DOHH2 (cell line): ENCODE data around the gene SMIM23.

Experiments
- H3F3A ChIP-seq: fragments of 200-600 bp; sonication (generic), shearing (Covaris generic); 2 replicates; pipeline ENCODE4 v1.6.0; 2016; ENCODE audit warnings: antibody characterized with exemption, mild to moderate bottlenecking; ENCODE audit not compliant: control insufficient read depth, insufficient read depth
- H3K27ac ChIP-seq: fragments of 200-600 bp; sonication (generic); 2 replicates; pipeline ENCODE4 v1.5.1; 2014; ENCODE audit warnings: low read depth, mild to moderate bottlenecking, low read length, moderate library complexity
- H3K27me3 ChIP-seq: fragments of 200-600 bp; sonication (generic); 2 replicates; pipeline ENCODE4 v1.6.1; 2014; ENCODE audit warnings: mild to moderate bottlenecking, low read length, mixed read lengths; ENCODE audit not compliant: control insufficient read depth
- H3K36me3 ChIP-seq: fragments of 200-600 bp; sonication (generic); 2 replicates; pipeline ENCODE4 v1.6.1; 2014; ENCODE audit warnings: mild to moderate bottlenecking, low read length, moderate library complexity, mixed read lengths; ENCODE audit not compliant: control insufficient read depth
- H3K4me1 ChIP-seq: fragments of 200-600 bp; sonication (generic); 2 replicates; pipeline ENCODE4 v1.6.1; 2014; ENCODE audit warnings: mild to moderate bottlenecking, low read length, mixed read lengths; ENCODE audit not compliant: control insufficient read depth
- H3K4me2 ChIP-seq: fragments of 200-600 bp; sonication (generic); 2 replicates; pipeline ENCODE4 v1.6.0; 2014; ENCODE audit warnings: mild to moderate bottlenecking, low read length, moderate library complexity
- H3K4me3 ChIP-seq: fragments of 200-600 bp; sonication (generic); 2 replicates; pipeline ENCODE4 v1.5.1; 2014; ENCODE audit warnings: mild to moderate bottlenecking, low read length, mixed read lengths
- H3K79me2 ChIP-seq: fragments of 200-600 bp; sonication (generic); 2 replicates; pipeline ENCODE4 v1.6.1; 2014; ENCODE audit warnings: mild to moderate bottlenecking, low read length, mixed read lengths; ENCODE audit not compliant: control insufficient read depth
- H3K9me2 ChIP-seq: fragments of 200-600 bp; sonication (generic); replicated peaks from 2 replicates; pipeline ENCODE4 v1.6.1; 2014; ENCODE audit warnings: mild to moderate bottlenecking, low read length, mixed read lengths; ENCODE audit not compliant: control insufficient read depth
- H3K9me3 ChIP-seq: fragments of 200-600 bp; sonication (generic); 2 replicates; pipeline ENCODE4 v1.6.1; 2014; ENCODE audit warnings: antibody characterized with exemption, low read length, mixed read lengths; ENCODE audit not compliant: control insufficient read depth, insufficient read depth
- H4K20me1 ChIP-seq: fragments of 200-600 bp; sonication (generic); 2 replicates; pipeline ENCODE4 v1.6.0; 2014; ENCODE audit warnings: low read depth, mild to moderate bottlenecking, antibody characterized with exemption, low read length, moderate library complexity; ENCODE audit not compliant: control insufficient read depth, insufficient read depth
- EZH2phosphoT487 ChIP-seq: fragments of 200-600 bp; sonication (generic); IDR thresholded peaks from 2 replicates; pipeline ENCODE4 v1.6.1; 2017; ENCODE audit warnings: borderline replicate concordance, mild to moderate bottlenecking, antibody characterized with exemption, low read length, moderate library complexity, mixed read lengths
- TF ChIP-seq, protein P1 (sequence below): fragments of 200-600 bp; sonication (generic); IDR thresholded peaks from one replicate; pipeline ENCODE4 v1.5.1; 2014; ENCODE audit warnings: antibody characterized with exemption, mild to moderate bottlenecking, low read depth, low read length; ENCODE audit not compliant: poor library complexity, severe bottlenecking

The SMIM23 gene

DNA sequence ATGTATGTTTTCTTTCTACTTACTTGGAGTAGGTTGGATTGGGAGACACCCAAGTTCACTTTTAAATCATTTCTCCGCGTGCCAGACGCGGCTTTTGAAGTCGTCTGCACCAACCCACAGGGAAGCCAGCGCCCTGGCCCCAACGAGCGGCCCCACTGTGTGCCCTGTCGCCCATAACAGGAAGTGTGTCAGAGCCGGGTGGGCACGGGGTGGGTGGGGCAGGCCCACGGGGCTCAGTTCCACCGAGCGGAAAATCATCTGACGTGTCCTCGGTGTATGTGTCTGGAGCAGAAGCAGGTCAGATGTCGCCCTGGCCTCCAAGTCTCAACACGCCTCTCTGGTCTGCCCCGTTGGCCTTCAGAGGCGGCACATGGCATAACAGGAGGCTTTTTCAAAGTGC, 22.7 kb upstream of the SMIM23 start:
- Histone ChIP-seq H3K4me2 (no peak overlapping the region), H3K27ac (no peak overlapping the region), H3K9me3 (peaks cover 9% of the 10 kb centered on the region; the same call in 1 of the 2 replicates), H3K27me3 (peaks cover 13% of the 10 kb centered on the region), H3K4me1 (no peaks in the 10 kb centered on the region), H3F3A (no peaks in the 10 kb centered on the region), H3K4me3 (no peak overlapping the region), H4K20me1 (no peaks in the 10 kb centered on the region), H3K79me2 (no peaks in the 10 kb centered on the region), H3K9me2 (no peaks in the 10 kb centered on the region), H3K36me3 (no peaks in the 10 kb centered on the region)
- TF ChIP-seq, protein P1, sequence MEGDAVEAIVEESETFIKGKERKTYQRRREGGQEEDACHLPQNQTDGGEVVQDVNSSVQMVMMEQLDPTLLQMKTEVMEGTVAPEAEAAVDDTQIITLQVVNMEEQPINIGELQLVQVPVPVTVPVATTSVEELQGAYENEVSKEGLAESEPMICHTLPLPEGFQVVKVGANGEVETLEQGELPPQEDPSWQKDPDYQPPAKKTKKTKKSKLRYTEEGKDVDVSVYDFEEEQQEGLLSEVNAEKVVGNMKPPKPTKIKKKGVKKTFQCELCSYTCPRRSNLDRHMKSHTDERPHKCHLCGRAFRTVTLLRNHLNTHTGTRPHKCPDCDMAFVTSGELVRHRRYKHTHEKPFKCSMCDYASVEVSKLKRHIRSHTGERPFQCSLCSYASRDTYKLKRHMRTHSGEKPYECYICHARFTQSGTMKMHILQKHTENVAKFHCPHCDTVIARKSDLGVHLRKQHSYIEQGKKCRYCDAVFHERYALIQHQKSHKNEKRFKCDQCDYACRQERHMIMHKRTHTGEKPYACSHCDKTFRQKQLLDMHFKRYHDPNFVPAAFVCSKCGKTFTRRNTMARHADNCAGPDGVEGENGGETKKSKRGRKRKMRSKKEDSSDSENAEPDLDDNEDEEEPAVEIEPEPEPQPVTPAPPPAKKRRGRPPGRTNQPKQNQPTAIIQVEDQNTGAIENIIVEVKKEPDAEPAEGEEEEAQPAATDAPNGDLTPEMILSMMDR = no peak
- TF ChIP-seq EZH2phosphoT487 = no peak

DNA sequence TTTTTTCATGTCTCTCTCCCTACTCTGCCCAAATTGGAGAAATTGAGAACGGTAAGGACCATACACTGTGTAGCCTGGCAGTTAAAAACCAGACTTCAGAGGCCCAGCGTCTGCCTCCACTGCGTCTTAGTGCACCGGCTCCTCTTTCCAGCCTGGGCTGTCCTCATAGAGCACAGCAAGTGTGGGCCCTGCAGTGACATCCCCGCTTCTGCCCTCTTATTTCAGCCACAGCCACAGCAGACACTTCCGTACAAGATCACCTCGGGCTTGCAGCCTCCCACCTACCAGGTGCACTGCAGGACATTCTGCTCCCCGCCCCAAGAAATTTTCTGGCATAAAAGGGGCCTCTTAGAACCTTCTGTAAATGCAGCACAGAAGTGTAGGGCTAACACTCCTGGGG, 21.4 kb upstream of the SMIM23 start:
- Histone ChIP-seq H3K27ac (no peak overlapping the region), H3K27me3 (peaks cover 13% of the 10 kb centered on the region), H3K4me2 (no peak overlapping the region), H3K4me1 (no peaks in the 10 kb centered on the region), H3K36me3 (no peaks in the 10 kb centered on the region), H4K20me1 (no peaks in the 10 kb centered on the region), H3K4me3 (no peak overlapping the region), H3K9me2 (no peaks in the 10 kb centered on the region), H3K9me3 (peaks cover 9% of the 10 kb centered on the region; the same call in 1 of the 2 replicates), H3F3A (no peaks in the 10 kb centered on the region), H3K79me2 (no peaks in the 10 kb centered on the region)
- TF ChIP-seq EZH2phosphoT487 = no peak
- TF ChIP-seq, protein P1 = no peak

DNA sequence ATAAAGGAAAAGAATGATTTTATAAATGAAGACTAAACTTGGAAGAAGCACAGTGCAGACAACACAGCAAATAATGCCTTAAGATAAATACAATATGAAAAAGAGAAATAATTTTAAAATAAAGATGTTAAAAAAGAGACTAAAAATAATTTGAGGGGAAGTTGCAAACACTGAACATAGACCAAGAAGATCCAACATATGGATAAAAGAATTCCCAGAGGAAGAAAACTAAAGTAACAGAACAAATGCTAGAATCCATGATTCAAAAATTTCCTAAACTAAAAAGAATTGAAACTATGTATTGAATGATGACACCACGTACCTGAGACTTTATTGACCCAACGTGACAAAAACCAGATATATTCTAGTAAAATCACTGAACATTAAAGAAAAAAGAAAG, 18.7 kb upstream of the SMIM23 start:
- H3K79me2 ChIP-seq = no peaks in the 10 kb centered on the region
- H3K4me3 ChIP-seq = no peak overlapping the region
- peaks cover 9% of the 10 kb centered on the region; the same call in 1 of the 2 replicates for H3K9me3 ChIP-seq
- no peak overlapping the region for H3K27ac ChIP-seq
- H3K4me2 ChIP-seq = no peak overlapping the region
- TF ChIP-seq, protein P1 = no peak
- no peak for TF ChIP-seq EZH2phosphoT487
- no peaks in the 10 kb centered on the region for H3K4me1 ChIP-seq
- no peaks in the 10 kb centered on the region for H3K36me3 ChIP-seq
- H3K9me2 ChIP-seq = no peaks in the 10 kb centered on the region
- peaks cover 9% of the 10 kb centered on the region for H3K27me3 ChIP-seq
- H3F3A ChIP-seq = no peaks in the 10 kb centered on the region
- no peaks in the 10 kb centered on the region for H4K20me1 ChIP-seq
